Spleen (tissue), 7 donors: ENCODE measurements around the gene CMIP.

Experiments used
- CTCF ChIP-seq, 11 experiments: fragments of 200-600 bp in 7 of 11; fragments of 450-650 bp in 4 of 11; sonication (generic) in 4 of 11; IDR thresholded peaks in 8 of 11; conservative IDR thresholded peaks in 3 of 11; 1 replicate in 7 of 11; 2 replicates in 4 of 11; pipeline versions ENCODE4 v1.4.0 to v1.8.0; 2016 to 2021; ENCODE audit warnings: antibody characterized with exemption in 11 of 11, inconsistent platforms in 4 of 11, mild to moderate bottlenecking in 1 of 11
- POLR2A ChIP-seq, 3 donors: fragments of 450-650 bp; IDR thresholded peaks; one replicate each; pipeline ENCODE4 v1.5.1; 2017; ENCODE audit warnings: antibody characterized with exemption in 3 of 3, mild to moderate bottlenecking in 1 of 3
- POLR2AphosphoS5 ChIP-seq, 3 donors: sonication (generic); formaldehyde crosslinking; IDR thresholded peaks; one replicate each; pipeline ENCODE4 v1.5.1; 2017; ENCODE audit warnings: antibody characterized with exemption in 3 of 3
- donor health status: DM: no; HTN: no; CAD: no; lungs with moderate emphysema.
- donor health status: DM: no; HTN: no; CAD: no.
- donor health status: DM: no; HTN: no; CAD: no.

- TF ChIP-seq CTCF (IDR thresholded peaks at IDR 0.05 in 8 of 11, conservative IDR thresholded peaks at IDR 0.05 in 3 of 11), result no peak
- no peak for TF ChIP-seq POLR2A (IDR thresholded peaks at IDR 0.05)
- TF ChIP-seq POLR2AphosphoS5 (IDR thresholded peaks at IDR 0.05), result no peak
Observed at GRCh38 chr16:81522108-81522701, 77.6 kb downstream of the CMIP start.
